Tongue (tissue), 2 donors: ENCODE data around the gene RAB8B. TPM values are rescaled to one million over a fixed set of nuclear protein-coding genes. Genes with fewer than 3 reads are reported as not detected.

ENCODE experiments used
- DNase-seq: peaks from one replicate; pipeline ENCODE4 v3.0.0-alpha.2; 2015
- total RNA-seq: library from RNA; depleted of rRNA; stranded (reverse); fragments of >200 nt; gene quantifications from one replicate; pipeline ENCODE4 v1.2.3, GENCODE V29; 2014

Gene RAB8B
- total RNA-seq, 1 donor from 2014 or later: 31.3 TPM

GRCh38 chr15:63276342-63277037 lies 87.1 kb downstream of the RAB8B start:
- no peak for DNase-seq

DNA sequence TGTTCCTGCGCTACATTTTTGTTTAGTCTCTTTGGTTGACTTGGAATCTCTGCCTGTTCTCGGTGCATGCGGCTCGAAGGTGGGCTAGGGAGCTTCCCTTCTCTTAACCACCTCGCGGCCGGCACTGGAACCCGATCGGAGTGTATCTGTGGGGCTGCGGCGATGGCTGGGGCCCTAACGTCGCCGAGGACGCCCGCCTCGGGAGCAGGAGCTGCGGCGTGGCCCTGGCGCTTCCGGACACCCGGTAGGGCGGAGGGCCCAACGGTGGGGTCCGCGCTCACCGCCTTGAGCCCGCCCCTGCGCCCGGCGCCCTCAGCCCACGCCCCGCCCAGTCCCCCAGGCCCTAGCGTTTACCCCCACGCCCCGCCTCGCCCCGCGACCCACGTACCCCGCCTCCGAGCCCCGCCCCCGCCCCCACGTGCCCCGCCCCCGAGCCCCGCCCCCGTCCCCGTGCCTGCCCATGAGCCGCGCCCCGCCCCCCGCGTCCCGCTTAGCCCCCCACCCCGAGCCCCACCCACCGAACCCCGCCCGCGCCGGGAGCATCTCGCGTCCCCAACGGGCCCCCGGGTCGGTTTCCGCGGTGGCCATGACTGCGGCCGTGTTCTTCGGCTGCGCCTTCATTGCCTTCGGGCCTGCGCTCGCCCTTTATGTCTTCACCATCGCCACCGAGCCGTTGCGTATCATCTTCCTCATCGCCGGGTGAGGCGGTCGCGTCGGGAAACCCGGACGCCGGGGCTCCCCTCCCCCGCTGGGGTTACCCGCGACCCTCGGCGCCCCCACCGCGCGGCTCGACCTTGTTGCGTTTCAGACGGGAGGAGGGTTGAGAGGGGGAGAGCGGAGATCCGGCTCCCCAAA lies 87.9 kb downstream of the RAB8B start, which contains the start of gene APH1B:
Gene APH1B, plus strand, starts transcription at position 568 of the 855 bp plus-strand sequence. Its CDS starts 19 bp downstream, at position 587.
- DNase-seq: peak; percentile 93

GRCh38 chr15:63277893-63278456 lies 88.6 kb downstream of the RAB8B start:
- DNase-seq: peak; percentile 20

GRCh38 chr15:63283126-63283525 lies 93.7 kb downstream of the RAB8B start:
- DNase-seq: no peak

- DNase-seq: no peak
Measured at GRCh38 chr15:63284335-63284734, 94.9 kb downstream of the RAB8B start.

DNA sequence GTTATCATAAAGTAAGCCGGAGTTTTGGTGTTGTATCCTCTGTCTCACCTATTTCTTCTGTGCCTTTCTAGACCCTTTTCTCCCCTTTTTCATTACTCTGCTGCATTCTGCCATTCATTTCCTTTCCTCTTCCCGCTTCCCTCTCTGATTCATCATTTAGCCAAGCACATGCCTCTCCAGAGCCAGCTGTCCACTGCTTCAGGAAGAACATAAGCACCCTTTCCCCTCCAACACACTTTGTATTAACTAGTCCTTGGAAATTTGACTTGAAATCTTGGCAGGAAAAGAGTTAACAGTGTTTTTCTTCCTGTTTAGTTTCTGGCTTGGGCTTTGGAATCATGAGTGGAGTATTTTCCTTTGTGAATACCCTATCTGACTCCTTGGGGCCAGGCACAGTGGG lies 97.7 kb downstream of the RAB8B start:
- DNase-seq: no peak

GRCh38 chr15:63288342-63288741 lies 98.9 kb downstream of the RAB8B start:
- DNase-seq: no peak

DNA sequence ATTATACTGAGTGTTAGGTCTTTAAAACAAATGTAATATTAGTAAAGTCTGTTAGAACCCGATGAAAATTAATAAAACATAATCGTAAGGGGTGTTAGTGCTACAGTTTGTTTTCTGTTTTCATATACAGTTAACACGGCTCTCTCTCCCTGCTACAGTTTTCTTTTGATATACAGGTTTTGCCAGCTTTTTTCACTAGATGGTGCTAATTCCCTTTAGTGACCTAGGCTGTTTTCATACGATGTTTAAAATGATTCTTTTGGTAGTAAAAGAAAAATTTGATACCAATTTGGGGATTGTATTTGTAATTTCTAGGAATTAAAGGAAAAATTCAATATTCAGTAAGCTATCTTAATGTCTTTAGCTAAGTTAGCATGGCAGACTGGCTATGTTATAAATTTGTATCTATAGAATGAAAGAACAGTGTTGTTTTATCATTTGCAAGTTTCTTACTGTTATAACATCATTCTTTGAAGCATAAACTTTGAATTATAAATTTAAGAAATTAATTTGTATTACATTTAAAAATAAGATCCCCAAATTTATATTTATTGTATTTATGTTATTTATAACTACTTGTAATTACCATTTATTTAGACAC lies 99.5 kb downstream of the RAB8B start:
- DNase-seq: peak; percentile 84

DNA sequence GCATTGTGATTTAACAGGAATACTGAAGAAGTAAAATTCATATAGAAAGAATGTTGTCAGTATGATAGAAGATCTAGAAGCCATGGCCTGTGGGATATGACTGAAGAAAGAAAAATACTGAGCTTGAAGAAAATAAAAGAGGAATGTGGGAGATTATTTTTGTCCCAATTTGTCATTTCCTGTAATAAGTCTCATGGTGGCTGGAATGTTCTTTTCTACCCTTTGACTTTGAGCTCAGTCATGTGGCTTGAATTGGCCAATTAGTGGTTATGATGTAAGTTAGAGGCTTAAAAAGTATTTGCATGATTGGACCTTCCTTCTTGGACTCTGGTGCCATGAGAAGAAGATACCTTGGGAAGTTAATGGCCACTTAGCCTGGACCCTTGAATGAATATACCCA lies 102.1 kb downstream of the RAB8B start:
- DNase-seq: no peak

DNA sequence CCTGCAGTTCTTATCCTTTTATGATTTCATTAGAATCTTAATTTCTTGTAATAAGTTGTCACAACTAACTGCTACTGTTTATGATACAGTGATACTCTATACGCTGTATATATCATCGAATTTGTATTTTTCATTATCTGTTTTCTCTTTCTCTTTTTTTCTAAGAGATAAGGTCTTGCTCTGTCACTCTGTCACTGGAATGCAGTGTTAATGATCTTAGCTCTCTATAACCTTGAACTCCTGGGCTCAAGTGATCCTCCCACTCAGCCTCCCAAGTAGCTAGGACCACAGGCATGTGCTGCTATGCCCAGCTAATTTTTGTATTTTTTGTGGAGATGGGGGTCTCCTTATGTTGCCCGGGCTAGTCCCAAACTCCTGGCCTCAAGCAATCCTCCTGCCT lies 102.8 kb downstream of the RAB8B start:
- DNase-seq: no peak

DNA sequence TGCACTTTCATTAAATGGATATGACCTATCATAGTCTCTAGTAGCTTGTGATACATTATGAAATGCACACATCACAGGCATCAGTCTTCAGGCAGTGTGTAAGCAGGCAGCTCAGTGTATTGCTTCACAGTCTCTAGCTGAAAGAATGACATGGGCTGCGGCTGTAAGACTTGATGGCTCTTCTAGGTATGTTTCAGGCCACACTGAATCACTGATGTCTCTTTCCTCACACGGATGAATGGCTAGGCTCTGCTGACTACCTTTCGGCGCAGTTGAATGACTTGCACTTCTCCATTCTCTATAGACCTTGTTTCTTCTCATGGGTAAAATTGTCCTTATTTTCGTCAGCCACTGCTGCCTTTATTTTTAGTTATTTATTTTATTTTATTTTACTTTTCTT lies 103.4 kb downstream of the RAB8B start:
- no peak for DNase-seq

DNA sequence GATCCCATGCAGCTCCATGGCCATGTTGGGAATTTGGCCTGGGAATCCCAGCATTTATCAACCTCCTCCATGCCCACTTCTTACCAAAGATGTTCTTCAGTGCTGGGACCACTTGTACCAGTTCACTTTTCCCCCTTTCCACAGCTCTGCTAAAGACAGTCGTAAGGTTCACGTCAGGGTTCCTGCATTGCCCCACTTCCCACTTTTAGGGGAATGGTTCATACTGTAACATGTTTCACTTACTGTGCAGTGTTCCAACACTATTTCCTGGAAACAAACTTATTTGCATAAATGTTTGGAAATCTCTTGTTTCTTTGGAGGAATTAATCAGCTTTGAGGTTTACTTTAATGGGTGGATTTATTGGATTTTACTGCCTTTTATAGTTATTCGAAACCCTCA lies 105.0 kb downstream of the RAB8B start:
- no peak for DNase-seq

DNA sequence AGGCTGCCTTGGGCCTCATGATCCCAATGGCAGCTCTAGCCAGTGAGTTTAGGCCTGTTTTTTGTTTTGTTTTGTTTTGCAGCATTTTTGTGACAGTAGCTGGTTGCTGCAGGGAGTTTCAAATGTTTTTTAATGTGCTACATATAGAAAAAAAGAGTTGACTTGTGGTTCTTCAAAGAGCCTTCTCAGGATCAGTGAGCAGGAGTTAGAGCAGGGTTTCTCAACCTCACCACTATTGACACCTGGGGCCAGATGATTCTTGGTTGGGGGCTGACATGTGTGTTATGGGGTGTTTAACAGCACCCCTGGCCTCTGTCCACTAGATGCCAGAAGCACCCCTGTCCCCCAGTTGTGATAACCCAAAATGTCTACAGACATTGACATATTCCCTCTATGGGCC lies 105.9 kb downstream of the RAB8B start:
- DNase-seq: no peak

GRCh38 chr15:63296195-63296594 lies 106.8 kb downstream of the RAB8B start:
- no peak for DNase-seq

DNA sequence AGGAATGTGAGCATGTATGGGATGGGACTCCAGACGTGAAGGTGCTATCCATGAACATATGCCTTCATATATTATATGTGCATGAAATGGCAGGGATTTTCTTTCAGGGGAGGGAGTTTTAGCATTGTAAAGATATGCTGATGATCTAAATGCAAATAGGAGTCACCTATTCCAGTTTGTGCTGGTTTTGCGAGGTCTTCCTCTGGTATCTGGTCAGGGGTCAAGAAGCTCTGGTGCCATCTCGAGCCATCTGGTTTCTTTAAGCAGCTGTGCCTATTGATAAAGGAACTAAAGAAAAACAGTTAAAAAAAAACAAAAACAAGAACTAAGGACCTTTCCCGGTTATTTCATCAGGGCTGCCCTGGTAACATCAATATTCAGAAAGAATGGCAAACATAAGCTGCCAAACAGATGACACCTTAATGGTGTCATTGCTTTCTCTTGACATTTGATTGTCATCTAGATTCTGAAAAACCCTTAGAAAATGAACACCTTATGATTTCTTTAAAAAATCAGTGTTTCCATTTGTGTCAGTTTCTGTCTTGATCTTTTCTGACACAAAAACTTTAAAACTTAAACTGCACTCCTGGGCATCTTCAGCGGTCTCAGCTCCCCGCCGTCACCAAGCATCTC lies 110.7 kb downstream of the RAB8B start:
- DNase-seq: no peak

- no peak for DNase-seq
Measured at GRCh38 chr15:63301088-63301487, 111.7 kb downstream of the RAB8B start.

GRCh38 chr15:63305260-63305659 lies 115.9 kb downstream of the RAB8B start:
- no peak for DNase-seq

GRCh38 chr15:63306492-63307073 lies 117.2 kb downstream of the RAB8B start:
- DNase-seq: peak; percentile 56

DNA sequence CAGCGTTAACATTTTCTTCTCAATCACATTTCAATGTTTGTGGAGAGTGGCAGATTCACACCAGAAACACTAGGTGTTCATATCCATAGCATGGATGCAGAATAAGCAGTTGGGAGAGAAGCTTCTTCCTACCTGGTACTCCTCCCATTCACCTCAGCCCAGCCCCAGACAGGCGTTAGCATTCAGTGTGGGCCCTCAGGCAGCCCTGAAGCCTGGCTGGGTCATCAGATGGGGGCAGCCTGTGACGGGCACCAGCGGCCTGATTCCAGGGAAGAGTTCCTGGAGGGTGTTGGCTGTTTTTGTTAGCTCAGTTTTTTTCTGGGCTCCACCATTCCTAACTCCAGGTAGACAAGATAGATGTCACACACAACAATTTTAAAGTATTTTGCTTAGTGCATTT lies 119.1 kb downstream of the RAB8B start:
- no peak for DNase-seq

- DNase-seq: no peak
Measured at GRCh38 chr15:63308947-63309346, 119.5 kb downstream of the RAB8B start.

DNA sequence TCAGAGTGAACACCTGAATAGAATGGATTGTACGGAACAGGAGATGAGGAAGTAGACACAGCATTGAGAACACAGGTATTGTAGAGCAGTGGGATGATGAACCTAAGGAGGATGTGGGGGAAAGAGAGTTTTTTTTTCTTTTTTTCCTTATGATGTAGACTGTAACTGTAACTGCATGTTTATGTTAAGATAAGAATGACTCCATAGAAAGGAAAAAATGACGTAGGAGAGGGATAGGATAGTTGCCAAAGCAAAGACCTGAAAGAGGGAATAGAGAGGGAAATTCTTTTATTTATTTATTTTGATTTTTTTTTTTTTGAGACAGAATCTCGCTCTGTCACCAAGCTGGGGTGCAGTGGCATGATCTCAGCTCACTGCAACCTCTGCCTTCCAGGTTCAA lies 121.2 kb downstream of the RAB8B start:
- no peak for DNase-seq

DNA sequence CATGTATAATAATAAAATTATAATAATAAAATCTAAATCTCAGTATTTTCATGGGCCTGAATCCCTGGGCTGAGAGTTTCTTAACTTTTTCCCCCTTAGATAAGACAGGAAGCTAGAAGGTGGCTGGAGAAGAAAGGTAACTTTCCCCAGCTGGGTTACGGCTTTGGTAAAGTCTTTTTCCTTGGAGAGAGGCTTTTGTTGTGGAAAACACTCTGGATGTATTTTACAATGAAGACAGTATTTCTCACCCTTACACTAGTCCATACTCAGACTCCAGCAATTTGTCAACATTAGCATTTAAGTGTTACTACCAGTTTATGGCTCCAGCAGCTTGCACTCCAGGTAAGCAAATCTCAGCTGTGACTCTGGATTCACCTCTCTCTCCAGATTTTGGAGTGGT lies 122.9 kb downstream of the RAB8B start:
- no peak for DNase-seq
